ENCODE measurements around the gene CCDC141.

The CCDC141 gene

GRCh38 chr2:178844269-178844668, 205.7 kb downstream of the CCDC141 start:
- Mint-ChIP-seq H3K36me3 (ENCODE audit: insufficient read depth) (no peaks in the 10 kb centered on the region), H3K4me1 (no peaks in the 10 kb centered on the region), H3K9me3 (peaks cover 9% of the 10 kb centered on the region), H3K27me3 (no peaks in the 10 kb centered on the region), H3K27ac (ENCODE audit: low read depth) (no peak overlapping the region), H3K4me3 (no peak overlapping the region)
- DNase-seq (ENCODE audit: low spot score in 2 of 2) (no peak), ATAC-seq (replicated peaks; ENCODE audit: extremely low read depth, poor library complexity, severe bottlenecking) (no peak)

GRCh38 chr2:178843697-178844096, 206.2 kb downstream of the CCDC141 start:
- H3K36me3 Mint-ChIP-seq (ENCODE audit: insufficient read depth): no peaks in the 10 kb centered on the region
- no peak for DNase-seq (ENCODE audit: low spot score in 2 of 2)
- no peaks in the 10 kb centered on the region for H3K4me1 Mint-ChIP-seq
- peaks cover 9% of the 10 kb centered on the region for H3K9me3 Mint-ChIP-seq
- no peak for ATAC-seq (replicated peaks; ENCODE audit: extremely low read depth, poor library complexity, severe bottlenecking)
- no peak overlapping the region for H3K4me3 Mint-ChIP-seq
- H3K27ac Mint-ChIP-seq (ENCODE audit: low read depth): no peak overlapping the region
- H3K27me3 Mint-ChIP-seq: no peaks in the 10 kb centered on the region

GRCh38 chr2:178836807-178837206, 213.1 kb downstream of the CCDC141 start:
- DNase-seq (ENCODE audit: low spot score in 2 of 2): no peak
- Mint-ChIP-seq H3K27me3 (no peaks in the 10 kb centered on the region), H3K9me3 (no peaks in the 10 kb centered on the region), H3K27ac (ENCODE audit: low read depth) (no peak overlapping the region), H3K4me1 (no peaks in the 10 kb centered on the region), H3K36me3 (ENCODE audit: insufficient read depth) (no peaks in the 10 kb centered on the region), H3K4me3 (no peak overlapping the region)
- ATAC-seq (replicated peaks; ENCODE audit: extremely low read depth, poor library complexity, severe bottlenecking): no peak

GRCh38 chr2:178834086-178834485, 215.9 kb downstream of the CCDC141 start:
- no peaks in the 10 kb centered on the region for H3K4me1 Mint-ChIP-seq
- no peaks in the 10 kb centered on the region for H3K9me3 Mint-ChIP-seq
- H3K36me3 Mint-ChIP-seq (ENCODE audit: insufficient read depth): no peaks in the 10 kb centered on the region
- no peak overlapping the region for H3K27ac Mint-ChIP-seq (ENCODE audit: low read depth)
- no peaks in the 10 kb centered on the region for H3K27me3 Mint-ChIP-seq
- ATAC-seq (replicated peaks; ENCODE audit: extremely low read depth, poor library complexity, severe bottlenecking) (no peak), DNase-seq (ENCODE audit: low spot score in 2 of 2) (no peak)
- no peak overlapping the region for H3K4me3 Mint-ChIP-seq

- ATAC-seq (replicated peaks; ENCODE audit: extremely low read depth, poor library complexity, severe bottlenecking): no peak
- H3K4me3 Mint-ChIP-seq: no peak overlapping the region
- no peaks in the 10 kb centered on the region for H3K27me3 Mint-ChIP-seq
- no peaks in the 10 kb centered on the region for H3K36me3 Mint-ChIP-seq (ENCODE audit: insufficient read depth)
- no peak overlapping the region for H3K27ac Mint-ChIP-seq (ENCODE audit: low read depth)
- H3K9me3 Mint-ChIP-seq: no peaks in the 10 kb centered on the region
- DNase-seq (ENCODE audit: low spot score in 2 of 2): no peak
- no peaks in the 10 kb centered on the region for H3K4me1 Mint-ChIP-seq
Measured at GRCh38 chr2:178833382-178833781, 216.6 kb downstream of the CCDC141 start.

- H3K27ac Mint-ChIP-seq (ENCODE audit: low read depth): no peak overlapping the region
Measured at GRCh38 chr2:178830451-178830850, 219.5 kb downstream of the CCDC141 start.

GRCh38 chr2:178829981-178830380, 220.0 kb downstream of the CCDC141 start:
- H3K4me1 Mint-ChIP-seq: no peaks in the 10 kb centered on the region
- no peak for ATAC-seq (replicated peaks; ENCODE audit: extremely low read depth, poor library complexity, severe bottlenecking)
- no peak for DNase-seq (ENCODE audit: low spot score in 2 of 2)
- no peak overlapping the region for H3K27ac Mint-ChIP-seq (ENCODE audit: low read depth)
- no peaks in the 10 kb centered on the region for H3K36me3 Mint-ChIP-seq (ENCODE audit: insufficient read depth)
- no peaks in the 10 kb centered on the region for H3K9me3 Mint-ChIP-seq
- no peak overlapping the region for H3K4me3 Mint-ChIP-seq
- no peaks in the 10 kb centered on the region for H3K27me3 Mint-ChIP-seq

More at GRCh38 chr2:178830451-178830850, 219.5 kb downstream of the CCDC141 start:
- no peak for ATAC-seq (replicated peaks; ENCODE audit: extremely low read depth, poor library complexity, severe bottlenecking)
- no peaks in the 10 kb centered on the region for H3K9me3 Mint-ChIP-seq
- H3K36me3 Mint-ChIP-seq (ENCODE audit: insufficient read depth): no peaks in the 10 kb centered on the region
- H3K27me3 Mint-ChIP-seq: no peaks in the 10 kb centered on the region
- DNase-seq (ENCODE audit: low spot score in 2 of 2): no peak
- no peak overlapping the region for H3K4me3 Mint-ChIP-seq
- no peaks in the 10 kb centered on the region for H3K4me1 Mint-ChIP-seq

- ATAC-seq (replicated peaks; ENCODE audit: extremely low read depth, poor library complexity, severe bottlenecking) (no peak), DNase-seq (ENCODE audit: low spot score in 2 of 2) (no peak)
- H3K9me3 Mint-ChIP-seq: no peaks in the 10 kb centered on the region
- no peaks in the 10 kb centered on the region for H3K27me3 Mint-ChIP-seq
- H3K27ac Mint-ChIP-seq (ENCODE audit: low read depth): no peak overlapping the region
- no peaks in the 10 kb centered on the region for H3K36me3 Mint-ChIP-seq (ENCODE audit: insufficient read depth)
- H3K4me1 Mint-ChIP-seq: no peaks in the 10 kb centered on the region
- H3K4me3 Mint-ChIP-seq: no peak overlapping the region
Measured at GRCh38 chr2:178829299-178829960, 220.5 kb downstream of the CCDC141 start.

GRCh38 chr2:178828486-178828881, 221.5 kb downstream of the CCDC141 start:
- no peak for DNase-seq (ENCODE audit: low spot score in 2 of 2)
- H3K9me3 Mint-ChIP-seq: no peaks in the 10 kb centered on the region
- no peaks in the 10 kb centered on the region for H3K4me1 Mint-ChIP-seq
- no peak overlapping the region for H3K27ac Mint-ChIP-seq (ENCODE audit: low read depth)
- no peaks in the 10 kb centered on the region for H3K27me3 Mint-ChIP-seq
- H3K4me3 Mint-ChIP-seq: no peak overlapping the region
- ATAC-seq (replicated peaks; ENCODE audit: extremely low read depth, poor library complexity, severe bottlenecking): no peak
- no peaks in the 10 kb centered on the region for H3K36me3 Mint-ChIP-seq (ENCODE audit: insufficient read depth)

GRCh38 chr2:178827739-178828485, 222.0 kb downstream of the CCDC141 start:
- H3K27me3 Mint-ChIP-seq: no peaks in the 10 kb centered on the region
- no peak for ATAC-seq (replicated peaks; ENCODE audit: extremely low read depth, poor library complexity, severe bottlenecking)

GRCh38 chr2:178827111-178827510, 222.8 kb downstream of the CCDC141 start:
- DNase-seq (ENCODE audit: low spot score in 2 of 2): no peak
- no peaks in the 10 kb centered on the region for H3K27me3 Mint-ChIP-seq
- H3K27ac Mint-ChIP-seq (ENCODE audit: low read depth): no peak overlapping the region
- no peak overlapping the region for H3K4me3 Mint-ChIP-seq
- ATAC-seq (replicated peaks; ENCODE audit: extremely low read depth, poor library complexity, severe bottlenecking): no peak
- H3K36me3 Mint-ChIP-seq (ENCODE audit: insufficient read depth): no peaks in the 10 kb centered on the region
- H3K9me3 Mint-ChIP-seq: no peaks in the 10 kb centered on the region
- H3K4me1 Mint-ChIP-seq: no peaks in the 10 kb centered on the region

More at GRCh38 chr2:178827739-178828485, 222.0 kb downstream of the CCDC141 start:
- Mint-ChIP-seq H3K4me1 (no peaks in the 10 kb centered on the region), H3K4me3 (no peak overlapping the region), H3K9me3 (no peaks in the 10 kb centered on the region), H3K27ac (ENCODE audit: low read depth) (no peak overlapping the region), H3K36me3 (ENCODE audit: insufficient read depth) (no peaks in the 10 kb centered on the region)
- no peak for DNase-seq (ENCODE audit: low spot score in 2 of 2)

- Mint-ChIP-seq H3K4me1 (peaks cover 1% of the 10 kb centered on the region), H3K27ac (ENCODE audit: low read depth) (no peak overlapping the region), H3K36me3 (ENCODE audit: insufficient read depth) (no peaks in the 10 kb centered on the region), H3K9me3 (no peaks in the 10 kb centered on the region), H3K27me3 (no peaks in the 10 kb centered on the region), H3K4me3 (no peak overlapping the region)
- ATAC-seq (replicated peaks; ENCODE audit: extremely low read depth, poor library complexity, severe bottlenecking) (no peak), DNase-seq (ENCODE audit: low spot score in 2 of 2) (no peak)
Measured at GRCh38 chr2:178825183-178825582, 224.8 kb downstream of the CCDC141 start.

GRCh38 chr2:178824181-178824580, 225.8 kb downstream of the CCDC141 start:
- H3K27me3 Mint-ChIP-seq: no peaks in the 10 kb centered on the region
- no peaks in the 10 kb centered on the region for H3K36me3 Mint-ChIP-seq (ENCODE audit: insufficient read depth)
- H3K27ac Mint-ChIP-seq (ENCODE audit: low read depth): no peak overlapping the region
- H3K4me1 Mint-ChIP-seq: peaks cover 5% of the 10 kb centered on the region
- DNase-seq (ENCODE audit: low spot score in 2 of 2) (no peak), ATAC-seq (replicated peaks; ENCODE audit: extremely low read depth, poor library complexity, severe bottlenecking) (no peak)
- no peak overlapping the region for H3K4me3 Mint-ChIP-seq
- no peaks in the 10 kb centered on the region for H3K9me3 Mint-ChIP-seq
